Brain microvascular endothelial cell (primary cell): ENCODE measurements around the gene HMGXB4.

Experiments
- DNase-seq: peaks from one replicate; pipeline ENCODE4 v3.0.0-alpha.2; 2020
- H3K27ac ChIP-seq: fragments of 250-450 bp; sonication (Bioruptor Pico); 2 replicates; pipeline ENCODE4 v1.5.1; 2020; ENCODE audit warnings: mild to moderate bottlenecking, moderate library complexity
- H3K27me3 ChIP-seq: fragments of 250-450 bp; sonication (Bioruptor Pico); replicated peaks from 2 replicates; pipeline ENCODE4 v1.5.1; 2020; ENCODE audit warnings: mild to moderate bottlenecking
- H3K36me3 ChIP-seq: fragments of 250-450 bp; sonication (Bioruptor Pico); replicated peaks from 2 replicates; pipeline ENCODE4 v1.5.1; 2020; ENCODE audit warnings: mild to moderate bottlenecking
- H3K4me3 ChIP-seq: 2 replicates; pipeline ENCODE4 v1.5.1; 2011; ENCODE audit warnings: low read depth, mild to moderate bottlenecking, control low read depth, low read length, moderate library complexity
- CTCF ChIP-seq: IDR thresholded peaks from 2 replicates; pipeline ENCODE4 v1.5.1; 2011; ENCODE audit warnings: low read depth, mild to moderate bottlenecking, moderate library complexity, low read length, control low read depth, inconsistent platforms; ENCODE audit errors: missing control alignments
- in situ Hi-C: cut with HindIII; loops from 2 replicates; pipeline ENCODE4 v1.10.0; 2017; ENCODE audit warnings: low sequenced_read_pairs, low pct_ligation_motif_present

Gene HMGXB4

GRCh38 chr22:35264986-35265385, 7.7 kb downstream of the HMGXB4 start:
- in situ Hi-C loops = no loop called here
- TF ChIP-seq CTCF = no peak
- H3K27me3 ChIP-seq = no peaks in the 10 kb centered on the region
- no peak overlapping the region for H3K27ac ChIP-seq
- no peak overlapping the region for H3K4me3 ChIP-seq
- H3K36me3 ChIP-seq = peaks cover 55% of the 10 kb centered on the region
- no peak for DNase-seq

- Histone ChIP-seq H3K27me3 (no peaks in the 10 kb centered on the region), H3K36me3 (peaks cover 58% of the 10 kb centered on the region), H3K27ac (no peak overlapping the region), H3K4me3 (no peak overlapping the region)
- TF ChIP-seq CTCF = no peak
- no peak for DNase-seq
- in situ Hi-C loops = no loop called here
Observed at GRCh38 chr22:35266277-35266676, 9.0 kb downstream of the HMGXB4 start.

- no peak overlapping the region for H3K4me3 ChIP-seq
- no peak for DNase-seq
- no peaks in the 10 kb centered on the region for H3K27me3 ChIP-seq
- in situ Hi-C loops = no loop called here
- peaks cover 55% of the 10 kb centered on the region for H3K36me3 ChIP-seq
- no peak for TF ChIP-seq CTCF
- no peak overlapping the region for H3K27ac ChIP-seq
Observed at GRCh38 chr22:35269630-35270029, 12.3 kb downstream of the HMGXB4 start.

- in situ Hi-C loops = no loop called here
- Histone ChIP-seq H3K4me3 (no peak overlapping the region), H3K27ac (no peak overlapping the region), H3K27me3 (no peaks in the 10 kb centered on the region), H3K36me3 (peaks cover 20% of the 10 kb centered on the region)
- no peak for DNase-seq
- TF ChIP-seq CTCF = no peak
Observed at GRCh38 chr22:35274154-35274871, 17.0 kb downstream of the HMGXB4 start.

GRCh38 chr22:35275580-35275979, 18.3 kb downstream of the HMGXB4 start:
- no peak overlapping the region for H3K4me3 ChIP-seq
- H3K27ac ChIP-seq = no peak overlapping the region
- in situ Hi-C loops = no loop called here
- no peaks in the 10 kb centered on the region for H3K27me3 ChIP-seq
- TF ChIP-seq CTCF = no peak
- no peak for DNase-seq
- peaks cover 17% of the 10 kb centered on the region for H3K36me3 ChIP-seq

GRCh38 chr22:35276019-35276418, 18.7 kb downstream of the HMGXB4 start:
- H3K36me3 ChIP-seq = peaks cover 18% of the 10 kb centered on the region
- no peak for TF ChIP-seq CTCF
- DNase-seq = no peak
- H3K27ac ChIP-seq = no peak overlapping the region
- no peak overlapping the region for H3K4me3 ChIP-seq
- no peaks in the 10 kb centered on the region for H3K27me3 ChIP-seq
- in situ Hi-C loops = no loop called here
